Measurements from ENCODE around the gene DUSP5. TPM values are rescaled to one million over a fixed set of nuclear protein-coding genes. Genes with fewer than 3 reads are reported as not detected.

The DUSP5 gene
- total and polyA plus RNA-seq, 4 donors = 2.0 to 8.9 (median 8.0) TPM

DNA sequence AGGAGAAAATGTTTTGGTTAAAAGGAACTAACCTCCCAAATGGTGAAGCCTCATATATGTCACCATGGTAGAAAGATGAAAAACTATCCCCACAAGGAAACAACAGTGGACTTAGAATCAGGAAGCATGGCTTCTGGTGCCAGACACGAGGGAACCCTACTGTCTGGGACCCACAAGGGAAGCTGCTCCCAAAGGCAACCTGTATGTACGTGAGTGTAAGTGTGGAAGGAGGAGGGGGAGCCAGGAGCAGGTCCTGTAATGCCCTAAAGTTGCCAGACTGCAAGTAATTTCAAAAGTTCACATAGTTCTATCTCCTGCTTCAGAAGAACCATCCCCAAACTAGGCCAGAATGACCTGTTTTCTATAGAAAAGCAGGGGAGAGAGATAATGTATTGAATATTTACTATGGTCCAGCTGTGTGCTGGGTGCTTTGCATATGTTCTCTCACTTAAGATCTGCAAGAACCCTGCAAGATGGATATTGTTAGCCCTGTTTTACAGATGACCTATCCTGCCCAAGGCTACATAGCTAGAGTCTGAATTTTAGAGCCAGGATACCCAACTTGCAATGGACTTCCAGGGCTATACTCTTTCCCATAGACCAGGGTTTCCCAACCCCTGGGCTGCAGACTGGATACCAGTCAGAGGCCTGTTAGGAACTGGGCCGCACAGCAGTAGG is 19.2 kb downstream of the DUSP5 start:
- H3K4me1 ChIP-seq (ENCODE audit: control insufficient read depth in 4 of 4, insufficient read depth in 4 of 4, low read length in 3 of 4) = no peaks in the 10 kb centered on the region
- WGBS = 88% methylated on average over 3 of the region's 3 CpGs
- H3K27me3 ChIP-seq (ENCODE audit: control insufficient read depth in 4 of 4, insufficient read depth in 4 of 4, low read length in 3 of 4) = no peaks in the 10 kb centered on the region
- no peak overlapping the region for H3K9ac ChIP-seq (ENCODE audit: low read depth in 1 of 2, low read length in 2 of 2)
- H3K27ac ChIP-seq (ENCODE audit: low read depth in 1 of 2, low read length in 2 of 2) = no peak overlapping the region
- TF ChIP-seq, protein P1, sequence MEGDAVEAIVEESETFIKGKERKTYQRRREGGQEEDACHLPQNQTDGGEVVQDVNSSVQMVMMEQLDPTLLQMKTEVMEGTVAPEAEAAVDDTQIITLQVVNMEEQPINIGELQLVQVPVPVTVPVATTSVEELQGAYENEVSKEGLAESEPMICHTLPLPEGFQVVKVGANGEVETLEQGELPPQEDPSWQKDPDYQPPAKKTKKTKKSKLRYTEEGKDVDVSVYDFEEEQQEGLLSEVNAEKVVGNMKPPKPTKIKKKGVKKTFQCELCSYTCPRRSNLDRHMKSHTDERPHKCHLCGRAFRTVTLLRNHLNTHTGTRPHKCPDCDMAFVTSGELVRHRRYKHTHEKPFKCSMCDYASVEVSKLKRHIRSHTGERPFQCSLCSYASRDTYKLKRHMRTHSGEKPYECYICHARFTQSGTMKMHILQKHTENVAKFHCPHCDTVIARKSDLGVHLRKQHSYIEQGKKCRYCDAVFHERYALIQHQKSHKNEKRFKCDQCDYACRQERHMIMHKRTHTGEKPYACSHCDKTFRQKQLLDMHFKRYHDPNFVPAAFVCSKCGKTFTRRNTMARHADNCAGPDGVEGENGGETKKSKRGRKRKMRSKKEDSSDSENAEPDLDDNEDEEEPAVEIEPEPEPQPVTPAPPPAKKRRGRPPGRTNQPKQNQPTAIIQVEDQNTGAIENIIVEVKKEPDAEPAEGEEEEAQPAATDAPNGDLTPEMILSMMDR (IDR thresholded peaks at IDR 0.05; ENCODE audit: low read depth, low read length, missing input control) = no peak
- TF ChIP-seq FOXA2 (IDR thresholded peaks at IDR 0.05) (no peak), RAD21 (IDR thresholded peaks at IDR 0.05) (no peak), HNF4A (conservative IDR thresholded peaks at IDR 0.05) (no peak), TAF1 (conservative IDR thresholded peaks at IDR 0.05) (no peak), YY1 (IDR thresholded peaks at IDR 0.05) (no peak), ATF3 (IDR thresholded peaks at IDR 0.05) (no peak), NR2F2 (IDR thresholded peaks at IDR 0.05) (no peak), HNF4G (IDR thresholded peaks at IDR 0.05) (no peak), ZBTB33 (IDR thresholded peaks at IDR 0.05) (no peak), RXRA (IDR thresholded peaks at IDR 0.05) (no peak), SP1 (IDR thresholded peaks at IDR 0.05) (no peak), GABPA (IDR thresholded peaks at IDR 0.05 in 1 of 2, conservative IDR thresholded peaks at IDR 0.05 in 1 of 2) (no peak), EGR1 (IDR thresholded peaks at IDR 0.05; ENCODE audit: low read depth in 2 of 2) (no peak), JUND (IDR thresholded peaks at IDR 0.05) (no peak), MAX (IDR thresholded peaks at IDR 0.05) (no peak), FOXA1 (IDR thresholded peaks at IDR 0.05) (no peak)
- TF ChIP-seq, protein P2, sequence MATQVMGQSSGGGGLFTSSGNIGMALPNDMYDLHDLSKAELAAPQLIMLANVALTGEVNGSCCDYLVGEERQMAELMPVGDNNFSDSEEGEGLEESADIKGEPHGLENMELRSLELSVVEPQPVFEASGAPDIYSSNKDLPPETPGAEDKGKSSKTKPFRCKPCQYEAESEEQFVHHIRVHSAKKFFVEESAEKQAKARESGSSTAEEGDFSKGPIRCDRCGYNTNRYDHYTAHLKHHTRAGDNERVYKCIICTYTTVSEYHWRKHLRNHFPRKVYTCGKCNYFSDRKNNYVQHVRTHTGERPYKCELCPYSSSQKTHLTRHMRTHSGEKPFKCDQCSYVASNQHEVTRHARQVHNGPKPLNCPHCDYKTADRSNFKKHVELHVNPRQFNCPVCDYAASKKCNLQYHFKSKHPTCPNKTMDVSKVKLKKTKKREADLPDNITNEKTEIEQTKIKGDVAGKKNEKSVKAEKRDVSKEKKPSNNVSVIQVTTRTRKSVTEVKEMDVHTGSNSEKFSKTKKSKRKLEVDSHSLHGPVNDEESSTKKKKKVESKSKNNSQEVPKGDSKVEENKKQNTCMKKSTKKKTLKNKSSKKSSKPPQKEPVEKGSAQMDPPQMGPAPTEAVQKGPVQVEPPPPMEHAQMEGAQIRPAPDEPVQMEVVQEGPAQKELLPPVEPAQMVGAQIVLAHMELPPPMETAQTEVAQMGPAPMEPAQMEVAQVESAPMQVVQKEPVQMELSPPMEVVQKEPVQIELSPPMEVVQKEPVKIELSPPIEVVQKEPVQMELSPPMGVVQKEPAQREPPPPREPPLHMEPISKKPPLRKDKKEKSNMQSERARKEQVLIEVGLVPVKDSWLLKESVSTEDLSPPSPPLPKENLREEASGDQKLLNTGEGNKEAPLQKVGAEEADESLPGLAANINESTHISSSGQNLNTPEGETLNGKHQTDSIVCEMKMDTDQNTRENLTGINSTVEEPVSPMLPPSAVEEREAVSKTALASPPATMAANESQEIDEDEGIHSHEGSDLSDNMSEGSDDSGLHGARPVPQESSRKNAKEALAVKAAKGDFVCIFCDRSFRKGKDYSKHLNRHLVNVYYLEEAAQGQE (IDR thresholded peaks at IDR 0.05) = no peak
- no peak for DNase-seq (ENCODE audit: low spot score)
- H3K9me3 ChIP-seq (ENCODE audit: control insufficient read depth in 4 of 4, low read length in 3 of 4) = no peaks in the 10 kb centered on the region
- no peaks in the 10 kb centered on the region for H3K36me3 ChIP-seq (ENCODE audit: control insufficient read depth in 4 of 4, insufficient read depth in 3 of 4, low read depth in 1 of 4, low read length in 3 of 4)
- no peak overlapping the region for H3K4me3 ChIP-seq (ENCODE audit: low read depth in 1 of 3, low read length in 3 of 3)

Measured in liver (tissue), 9 donors.